Measurements from ENCODE around the gene TSPOAP1.

TSPOAP1 gene

DNA sequence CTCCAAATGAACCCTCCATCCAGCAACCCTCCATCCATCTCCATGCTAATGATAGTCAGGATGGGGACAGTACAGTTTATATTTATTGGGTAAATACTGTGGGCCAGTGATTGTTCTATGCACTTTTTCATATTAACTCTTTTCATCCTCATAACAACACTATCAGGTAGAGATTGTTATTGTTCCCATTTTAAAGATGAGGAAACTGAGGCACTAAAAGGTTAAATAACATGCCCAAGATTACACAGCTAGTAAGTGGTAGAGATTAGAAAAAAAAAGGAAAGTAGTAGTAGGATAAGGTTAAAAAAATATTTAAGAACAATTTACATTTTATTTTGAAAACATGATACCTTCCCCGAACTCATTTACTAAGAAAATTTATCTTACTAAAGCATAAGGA lies 45.3 kb upstream of the TSPOAP1 start:
- no peaks in the 10 kb centered on the region for H3K9me3 ChIP-seq (ENCODE audit: insufficient read depth, low read depth, low read length)
- no peaks in the 10 kb centered on the region for H3F3A ChIP-seq (ENCODE audit: low read depth)
- H3K4me2 ChIP-seq (ENCODE audit: low read depth, low read length, poor library complexity, severe bottlenecking): no peak overlapping the region
- TF ChIP-seq, protein P1, sequence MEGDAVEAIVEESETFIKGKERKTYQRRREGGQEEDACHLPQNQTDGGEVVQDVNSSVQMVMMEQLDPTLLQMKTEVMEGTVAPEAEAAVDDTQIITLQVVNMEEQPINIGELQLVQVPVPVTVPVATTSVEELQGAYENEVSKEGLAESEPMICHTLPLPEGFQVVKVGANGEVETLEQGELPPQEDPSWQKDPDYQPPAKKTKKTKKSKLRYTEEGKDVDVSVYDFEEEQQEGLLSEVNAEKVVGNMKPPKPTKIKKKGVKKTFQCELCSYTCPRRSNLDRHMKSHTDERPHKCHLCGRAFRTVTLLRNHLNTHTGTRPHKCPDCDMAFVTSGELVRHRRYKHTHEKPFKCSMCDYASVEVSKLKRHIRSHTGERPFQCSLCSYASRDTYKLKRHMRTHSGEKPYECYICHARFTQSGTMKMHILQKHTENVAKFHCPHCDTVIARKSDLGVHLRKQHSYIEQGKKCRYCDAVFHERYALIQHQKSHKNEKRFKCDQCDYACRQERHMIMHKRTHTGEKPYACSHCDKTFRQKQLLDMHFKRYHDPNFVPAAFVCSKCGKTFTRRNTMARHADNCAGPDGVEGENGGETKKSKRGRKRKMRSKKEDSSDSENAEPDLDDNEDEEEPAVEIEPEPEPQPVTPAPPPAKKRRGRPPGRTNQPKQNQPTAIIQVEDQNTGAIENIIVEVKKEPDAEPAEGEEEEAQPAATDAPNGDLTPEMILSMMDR (conservative IDR thresholded peaks at IDR 0.05; ENCODE audit: low read length): no peak
- no peak for TF ChIP-seq EZH2phosphoT487 (IDR thresholded peaks at IDR 0.05; ENCODE audit: borderline replicate concordance)
- H3K27me3 ChIP-seq (ENCODE audit: insufficient read depth, low read length, poor library complexity, severe bottlenecking): no peaks in the 10 kb centered on the region
- no peaks in the 10 kb centered on the region for H4K20me1 ChIP-seq (ENCODE audit: insufficient read depth, low read length, poor library complexity, severe bottlenecking)
- no peak overlapping the region for H3K9ac ChIP-seq (ENCODE audit: low read depth, low read length, poor library complexity, severe bottlenecking)
- H3K9me2 ChIP-seq (replicated peaks; ENCODE audit: low read depth, low read length): no peaks in the 10 kb centered on the region
- no peak overlapping the region for H3K4me3 ChIP-seq (ENCODE audit: low read length, poor library complexity, severe bottlenecking)
- peaks cover 30% of the 10 kb centered on the region for H3K4me1 ChIP-seq (ENCODE audit: insufficient read depth, low read length, poor library complexity, severe bottlenecking)
- H3K36me3 ChIP-seq (ENCODE audit: insufficient read depth, low read length): peaks cover 15% of the 10 kb centered on the region; the same call in 1 of the 2 replicates
- peaks cover 73% of the 10 kb centered on the region for H3K79me2 ChIP-seq (ENCODE audit: insufficient read depth, low read length)
- no peak overlapping the region for H2AFZ ChIP-seq (ENCODE audit: low read length)

DNA sequence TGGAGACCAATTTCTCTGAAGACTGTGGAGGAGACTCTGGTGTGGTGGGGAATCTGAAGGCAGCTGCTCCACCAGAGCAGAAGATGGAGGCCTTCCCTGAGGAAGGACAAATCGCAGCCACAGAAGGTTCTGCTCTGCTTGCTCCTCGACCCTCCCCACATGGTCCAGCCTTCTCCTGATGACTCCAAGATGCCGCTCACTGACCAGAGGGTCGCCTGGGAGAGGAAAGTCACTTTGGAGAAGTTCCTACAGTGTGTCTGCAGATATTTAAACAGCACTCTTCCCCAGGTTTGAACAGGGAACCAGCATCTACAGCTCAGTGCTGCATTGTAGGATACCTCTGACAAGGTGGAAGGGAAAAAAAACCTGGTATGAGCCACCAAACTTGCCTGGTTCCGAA lies 44.4 kb upstream of the TSPOAP1 start:
- no peak overlapping the region for H2AFZ ChIP-seq (ENCODE audit: low read length)
- H4K20me1 ChIP-seq (ENCODE audit: insufficient read depth, low read length, poor library complexity, severe bottlenecking): no peaks in the 10 kb centered on the region
- no peak for TF ChIP-seq EZH2phosphoT487 (IDR thresholded peaks at IDR 0.05; ENCODE audit: borderline replicate concordance)
- TF ChIP-seq, protein P1 (conservative IDR thresholded peaks at IDR 0.05; ENCODE audit: low read length): no peak
- no peak overlapping the region for H3K4me3 ChIP-seq (ENCODE audit: low read length, poor library complexity, severe bottlenecking)
- H3K9me2 ChIP-seq (replicated peaks; ENCODE audit: low read depth, low read length): no peaks in the 10 kb centered on the region
- peaks cover 65% of the 10 kb centered on the region for H3K79me2 ChIP-seq (ENCODE audit: insufficient read depth, low read length)
- H3K9me3 ChIP-seq (ENCODE audit: insufficient read depth, low read depth, low read length): no peaks in the 10 kb centered on the region
- no peaks in the 10 kb centered on the region for H3F3A ChIP-seq (ENCODE audit: low read depth)
- no peak overlapping the region for H3K4me2 ChIP-seq (ENCODE audit: low read depth, low read length, poor library complexity, severe bottlenecking)
- peaks cover 17% of the 10 kb centered on the region; the same call in 1 of the 2 replicates for H3K36me3 ChIP-seq (ENCODE audit: insufficient read depth, low read length)
- no peaks in the 10 kb centered on the region for H3K27me3 ChIP-seq (ENCODE audit: insufficient read depth, low read length, poor library complexity, severe bottlenecking)
- H3K9ac ChIP-seq (ENCODE audit: low read depth, low read length, poor library complexity, severe bottlenecking): no peak overlapping the region
- H3K4me1 ChIP-seq (ENCODE audit: insufficient read depth, low read length, poor library complexity, severe bottlenecking): peaks cover 23% of the 10 kb centered on the region

DNA sequence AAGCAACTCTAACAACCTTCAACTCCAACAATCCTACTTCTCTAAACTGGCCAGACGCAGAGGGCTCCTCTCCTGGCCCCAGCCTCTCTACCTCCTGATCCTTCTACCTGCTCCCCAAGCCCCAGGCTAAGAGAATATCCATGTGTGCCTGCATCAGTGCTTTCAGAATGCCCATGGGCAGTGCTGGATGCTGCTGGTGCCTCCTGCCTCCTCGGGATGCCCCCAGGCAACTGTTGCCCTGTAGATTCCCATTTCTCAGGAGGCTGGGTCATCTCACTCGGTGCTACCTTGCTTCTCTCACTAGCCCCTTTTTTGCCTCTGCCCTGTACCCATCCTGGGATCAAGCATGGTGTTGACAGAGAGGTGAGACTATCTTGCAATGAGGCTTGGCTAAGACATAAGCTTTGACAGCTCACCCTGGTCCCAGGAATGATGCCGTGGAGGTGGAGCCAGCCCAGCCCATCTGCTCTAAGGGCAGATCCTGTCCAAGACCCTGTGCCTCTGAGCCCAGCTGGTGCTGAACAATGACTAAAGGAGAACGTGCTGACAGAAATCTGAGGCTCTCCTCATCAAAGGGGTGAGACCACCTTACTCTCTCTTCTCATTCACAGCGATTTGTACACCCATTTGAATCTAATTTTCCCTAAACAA lies 42.8 kb upstream of the TSPOAP1 start:
- no peaks in the 10 kb centered on the region for H3K27me3 ChIP-seq (ENCODE audit: insufficient read depth, low read length, poor library complexity, severe bottlenecking)
- no peak overlapping the region for H3K4me3 ChIP-seq (ENCODE audit: low read length, poor library complexity, severe bottlenecking)
- no peaks in the 10 kb centered on the region for H3K9me3 ChIP-seq (ENCODE audit: insufficient read depth, low read depth, low read length)
- H3K79me2 ChIP-seq (ENCODE audit: insufficient read depth, low read length): peaks cover 58% of the 10 kb centered on the region
- H3K36me3 ChIP-seq (ENCODE audit: insufficient read depth, low read length): peaks cover 22% of the 10 kb centered on the region; the same call in 1 of the 2 replicates
- no peaks in the 10 kb centered on the region for H3F3A ChIP-seq (ENCODE audit: low read depth)
- no peak overlapping the region for H2AFZ ChIP-seq (ENCODE audit: low read length)
- TF ChIP-seq, protein P1 (conservative IDR thresholded peaks at IDR 0.05; ENCODE audit: low read length): no peak
- no peak for TF ChIP-seq EZH2phosphoT487 (IDR thresholded peaks at IDR 0.05; ENCODE audit: borderline replicate concordance)
- no peak overlapping the region for H3K4me2 ChIP-seq (ENCODE audit: low read depth, low read length, poor library complexity, severe bottlenecking)
- H3K4me1 ChIP-seq (ENCODE audit: insufficient read depth, low read length, poor library complexity, severe bottlenecking): peaks cover 11% of the 10 kb centered on the region
- H3K9ac ChIP-seq (ENCODE audit: low read depth, low read length, poor library complexity, severe bottlenecking): no peak overlapping the region
- H3K9me2 ChIP-seq (replicated peaks; ENCODE audit: low read depth, low read length): no peaks in the 10 kb centered on the region
- no peaks in the 10 kb centered on the region for H4K20me1 ChIP-seq (ENCODE audit: insufficient read depth, low read length, poor library complexity, severe bottlenecking)
